HK-2 (cell line): ENCODE data around the gene TP53BP2.
"Not testable (repeated sequence)": the region's sequence is repeated elsewhere in the genome, so short reads cannot be mapped to it uniquely, and the experiment has no call there.

Experiments
- DNase-seq: peaks from one replicate; pipeline ENCODE4 v3.0.0-alpha.2; 2018; ENCODE audit not compliant: unreplicated experiment

Gene TP53BP2

DNA sequence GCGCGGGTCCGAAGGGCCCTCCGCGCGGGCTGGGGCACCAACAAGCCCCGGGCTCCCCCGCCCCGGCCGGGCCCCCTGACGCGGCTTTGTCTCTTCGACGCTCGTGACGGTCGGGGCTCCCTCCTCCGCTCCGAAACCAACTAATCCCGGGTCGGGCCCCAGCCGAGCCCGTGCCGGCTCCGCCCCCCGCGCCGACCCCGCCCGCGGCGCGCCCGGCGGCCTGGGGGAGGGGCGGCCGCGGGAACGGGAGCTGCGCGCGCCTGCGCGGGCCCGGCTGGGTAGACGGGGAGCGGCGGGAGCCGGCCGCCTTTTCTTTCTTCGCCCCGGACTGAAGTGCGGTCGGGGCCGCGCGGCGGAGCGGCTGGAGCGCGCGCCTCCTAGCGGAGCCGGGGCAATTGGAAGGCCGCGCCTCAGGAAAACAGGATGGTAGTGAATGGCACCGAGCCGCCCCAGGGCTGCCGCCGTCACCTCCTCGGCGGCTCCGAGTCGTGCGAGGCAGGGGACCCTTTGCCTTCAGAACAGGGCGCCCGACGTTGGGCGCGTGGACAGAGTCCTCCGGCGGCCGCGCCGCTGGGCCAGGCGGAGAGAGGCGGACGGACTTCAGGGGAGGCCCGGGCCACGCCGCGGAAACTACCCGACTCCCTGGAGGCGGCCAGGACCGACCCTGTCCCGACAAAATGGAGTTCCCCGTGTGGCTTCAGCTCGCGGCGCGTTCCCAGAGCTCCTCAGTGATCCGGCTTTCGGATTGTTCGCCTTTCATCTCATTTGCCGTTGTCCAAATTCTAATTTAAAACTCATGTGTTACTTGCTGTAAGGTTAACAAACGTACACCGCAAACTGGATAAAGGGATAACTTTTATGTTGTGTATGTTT lies at the start of gene TP53BP2:
Gene TP53BP2, minus strand, starts transcription at position 138 of the 873 bp plus-strand sequence. CDS start 267 bp downstream, outside the sequence.
- DNase-seq = peak; percentile 95

GRCh38 chr1:223890494-223890893 lies 44.7 kb upstream of the TP53BP2 start:
- not testable (repeated sequence) for DNase-seq

DNA sequence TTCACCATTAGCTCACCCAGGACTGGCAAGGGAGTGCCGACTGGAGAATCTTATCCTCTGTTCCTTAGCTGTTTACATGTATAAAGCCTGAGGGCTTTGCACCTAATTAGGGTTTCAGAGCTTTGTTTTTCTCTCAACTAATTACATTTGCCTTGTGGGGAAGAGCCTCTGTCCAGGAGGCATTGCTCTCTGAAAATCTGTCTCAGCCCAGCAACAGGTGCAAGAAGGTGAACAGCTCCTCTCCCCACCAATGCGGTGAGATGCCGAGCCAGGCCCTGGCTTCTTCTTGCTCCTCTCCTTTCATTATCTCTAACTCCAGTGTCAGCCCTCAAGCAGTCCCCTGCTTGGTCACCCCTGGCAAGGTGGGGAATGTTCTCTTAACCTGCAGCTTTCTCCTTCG lies 43.6 kb upstream of the TP53BP2 start:
- DNase-seq = not testable (repeated sequence)

- DNase-seq = peak; percentile 94
These were observed 42.1 kb upstream of the TP53BP2 start for GRCh38 chr1:223887747-223888418.

- no peak for DNase-seq
These were observed 40.8 kb upstream of the TP53BP2 start for GRCh38 chr1:223886516-223886921.

DNA sequence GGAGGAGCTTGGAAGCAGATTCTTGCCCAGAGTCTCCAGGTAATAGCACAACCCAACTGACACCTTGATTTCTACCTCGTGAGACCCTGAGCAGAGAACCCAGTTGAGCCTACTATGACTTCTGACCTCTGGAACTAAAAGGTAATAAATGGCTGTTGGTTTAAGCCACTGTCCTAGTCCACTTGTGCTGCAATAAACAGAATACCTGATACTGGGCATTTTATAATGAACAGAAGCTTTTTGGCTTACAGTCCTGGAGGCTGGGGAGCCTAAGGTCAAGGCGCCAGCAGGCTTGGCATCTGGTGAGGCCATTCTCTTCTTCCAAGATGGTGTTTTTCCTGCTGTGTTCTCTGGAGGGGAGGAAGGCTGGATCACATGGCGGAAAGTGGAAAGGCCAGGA lies 39.9 kb upstream of the TP53BP2 start:
- DNase-seq = no peak

- no peak for DNase-seq
These were observed 33.0 kb upstream of the TP53BP2 start for GRCh38 chr1:223878598-223879325.

DNA sequence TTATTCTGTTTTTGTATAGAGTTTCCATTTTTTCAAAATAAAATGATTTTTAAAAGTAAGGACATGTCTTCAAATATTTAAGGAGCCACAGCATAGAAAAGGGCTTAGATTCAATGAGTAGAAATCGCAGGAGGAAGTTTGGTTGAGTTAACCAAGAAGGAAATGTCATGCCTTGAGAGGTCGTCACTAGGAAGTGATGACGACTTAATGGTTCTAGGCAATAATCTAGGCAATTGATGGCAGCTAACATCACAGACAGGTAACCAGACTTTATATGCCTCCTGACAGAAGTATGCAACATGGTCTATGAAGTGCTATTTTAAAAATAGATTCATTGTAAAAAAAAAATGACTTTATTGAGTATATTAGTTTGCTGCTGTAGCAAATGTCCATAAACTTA lies 32.1 kb upstream of the TP53BP2 start:
- DNase-seq = no peak

DNA sequence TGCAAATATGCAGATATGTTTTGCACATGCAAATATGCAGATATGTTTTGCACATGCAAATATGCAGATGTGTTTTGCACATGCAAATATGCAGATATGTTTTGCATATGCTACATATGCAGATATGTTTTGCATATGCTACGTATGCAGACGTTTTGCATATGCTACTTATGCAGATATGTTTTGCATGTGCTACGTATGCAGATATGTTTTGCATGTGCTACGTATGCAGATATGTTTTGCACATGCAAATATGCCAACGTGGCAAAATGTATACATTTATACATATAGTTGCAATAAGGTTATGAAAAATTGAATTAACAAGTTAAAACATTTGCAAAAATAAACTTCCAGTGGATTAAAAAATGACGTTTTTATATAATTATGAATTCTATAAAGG lies 30.8 kb upstream of the TP53BP2 start:
- no peak for DNase-seq

DNA sequence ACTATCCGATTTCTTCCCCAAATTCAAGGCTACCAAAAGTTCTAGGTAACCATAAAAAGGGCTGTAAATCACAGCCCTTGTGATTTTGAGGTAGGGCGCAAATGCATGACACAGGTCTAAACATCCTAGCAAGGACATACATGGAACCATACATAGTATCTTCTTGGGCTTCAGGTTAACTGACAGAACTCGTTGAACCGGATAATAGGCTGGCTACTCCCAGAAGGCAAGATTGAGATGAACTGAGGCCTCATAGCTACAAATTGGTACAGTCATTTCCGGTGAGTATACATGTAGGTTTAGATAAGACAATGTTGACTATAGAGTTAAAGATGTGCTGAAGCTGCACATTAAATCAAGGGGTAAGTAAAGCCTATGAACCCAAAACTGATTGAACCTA lies 27.3 kb upstream of the TP53BP2 start:
- no peak for DNase-seq

- no peak for DNase-seq
These were observed 26.7 kb upstream of the TP53BP2 start for GRCh38 chr1:223872308-223872901.

DNA sequence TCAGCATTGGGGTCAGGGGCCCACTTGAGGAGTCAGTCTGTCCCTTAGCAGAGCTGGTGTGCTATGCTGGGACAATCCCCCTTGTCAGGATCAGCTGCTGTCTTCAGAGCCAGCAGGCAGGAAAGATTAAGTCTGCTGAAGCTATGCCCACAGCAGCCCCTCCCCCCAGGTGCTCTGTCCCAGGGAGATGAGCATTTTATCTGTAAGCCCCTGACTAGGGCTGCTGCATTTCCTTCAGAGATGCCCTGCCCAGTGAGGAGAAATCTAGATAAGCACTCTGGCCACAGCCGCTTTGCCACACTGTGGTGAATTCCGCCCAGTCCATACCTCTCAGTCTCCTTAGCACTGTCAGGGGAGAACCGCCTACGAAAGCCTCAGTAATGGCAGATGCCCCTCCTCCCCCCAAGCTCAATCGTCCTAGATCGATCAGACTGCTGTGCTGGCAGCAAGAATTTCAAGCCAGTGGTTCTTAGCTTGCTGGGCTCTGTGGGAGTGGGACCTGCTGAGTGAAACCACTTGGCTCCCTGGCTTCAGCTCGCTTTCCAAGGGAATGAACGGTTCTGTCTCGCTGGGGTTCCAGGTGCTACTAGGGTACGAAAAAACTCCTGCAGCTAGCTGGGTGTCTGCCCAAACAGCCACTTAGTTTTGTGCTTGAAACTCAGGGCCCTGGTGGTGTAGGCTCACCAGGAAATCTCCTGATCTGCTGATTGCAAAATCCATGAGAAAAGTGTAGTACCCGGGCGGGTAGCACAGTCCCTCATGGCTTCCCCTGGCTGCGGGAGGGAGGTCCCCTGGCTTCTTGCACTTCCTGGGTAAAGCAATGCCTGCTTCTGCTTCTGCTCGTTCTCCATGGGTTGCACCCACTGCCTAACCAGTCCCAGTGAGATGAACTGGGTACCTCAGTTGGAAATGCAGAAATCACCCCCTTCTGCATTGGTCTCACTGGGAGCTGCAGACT lies 25.1 kb upstream of the TP53BP2 start:
- DNase-seq = no peak

DNA sequence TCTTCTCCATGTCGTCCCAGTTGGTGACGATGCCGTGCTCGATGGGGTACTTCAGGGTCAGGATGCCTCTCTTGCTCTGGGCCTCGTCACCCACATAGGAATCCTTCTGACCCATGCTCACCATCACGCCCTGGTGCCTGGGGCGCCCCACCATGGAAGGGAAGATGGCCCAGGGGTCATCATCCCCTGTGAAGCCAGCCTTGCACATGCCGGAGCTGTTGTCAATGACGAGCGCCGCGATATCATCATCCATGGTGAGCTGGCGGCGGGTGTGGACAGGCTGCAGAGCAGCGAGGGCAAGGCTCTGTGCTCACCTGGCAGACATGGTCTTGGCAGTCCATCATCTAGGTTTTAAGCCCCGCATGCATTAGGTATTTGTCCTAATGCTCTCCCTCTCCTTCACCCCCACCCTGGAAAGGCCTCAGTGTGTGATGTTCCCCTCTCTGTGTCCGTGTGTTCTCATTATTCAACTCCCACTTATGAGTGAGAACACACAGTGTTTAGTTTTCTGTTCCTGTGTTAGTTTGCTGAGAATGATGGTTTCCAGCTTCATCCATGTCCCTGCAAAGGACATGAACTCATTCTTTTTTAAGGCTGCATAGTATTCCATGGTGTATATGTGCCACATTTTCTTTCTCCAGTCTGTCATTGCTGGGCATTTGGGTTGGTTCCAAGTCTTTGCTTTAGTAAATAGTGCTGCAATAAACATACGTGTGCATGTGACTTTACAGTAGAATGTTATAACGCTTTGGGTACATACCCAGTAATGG lies 19.0 kb upstream of the TP53BP2 start:
- not testable (repeated sequence) for DNase-seq

DNA sequence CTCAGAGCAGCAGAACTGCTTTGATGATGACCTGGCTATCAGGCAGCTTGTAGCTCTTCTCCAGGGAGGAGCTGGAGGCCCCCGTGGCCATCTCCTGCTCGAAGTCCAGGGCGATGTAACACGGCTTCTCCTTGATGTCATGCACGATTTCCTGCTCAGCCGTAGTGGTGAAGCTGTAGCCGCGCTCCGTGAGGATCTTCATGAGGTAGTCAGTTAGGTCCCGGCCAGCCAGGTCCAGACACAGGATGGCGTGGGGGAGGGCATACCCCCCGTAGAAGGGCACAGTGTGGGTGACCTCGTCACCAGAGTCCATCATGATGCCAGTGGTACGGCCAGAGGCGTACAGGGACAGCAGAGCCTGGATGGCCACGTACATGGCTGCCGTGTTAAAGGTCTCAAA lies 18.3 kb upstream of the TP53BP2 start:
- DNase-seq = no peak

- DNase-seq = no peak
These were observed 16.2 kb upstream of the TP53BP2 start for GRCh38 chr1:223861904-223862303.

GRCh38 chr1:223860051-223860622 lies 14.4 kb upstream of the TP53BP2 start:
- no peak for DNase-seq

- no peak for DNase-seq
These were observed 13.3 kb upstream of the TP53BP2 start for GRCh38 chr1:223859058-223859457.

DNA sequence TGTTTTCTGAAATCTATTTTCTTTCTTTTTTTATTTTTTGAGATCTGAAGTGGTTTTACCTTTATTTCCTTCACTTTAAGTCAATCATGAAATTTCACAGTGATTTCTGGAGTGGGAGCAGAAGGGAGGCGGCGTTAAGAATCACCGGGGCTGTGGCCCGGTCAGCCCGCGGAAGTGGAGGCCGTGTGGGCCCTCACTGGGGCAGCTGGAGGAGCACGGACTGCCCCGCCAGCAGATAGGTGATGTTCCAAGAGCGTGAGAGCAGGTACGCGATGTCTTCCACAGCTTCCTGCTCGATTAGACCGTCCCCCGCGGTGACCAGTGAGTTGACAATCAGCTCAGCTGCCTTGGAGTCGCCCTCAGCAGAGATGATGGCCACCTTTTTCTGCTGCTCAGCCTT lies 10.6 kb upstream of the TP53BP2 start:
- no peak for DNase-seq

DNA sequence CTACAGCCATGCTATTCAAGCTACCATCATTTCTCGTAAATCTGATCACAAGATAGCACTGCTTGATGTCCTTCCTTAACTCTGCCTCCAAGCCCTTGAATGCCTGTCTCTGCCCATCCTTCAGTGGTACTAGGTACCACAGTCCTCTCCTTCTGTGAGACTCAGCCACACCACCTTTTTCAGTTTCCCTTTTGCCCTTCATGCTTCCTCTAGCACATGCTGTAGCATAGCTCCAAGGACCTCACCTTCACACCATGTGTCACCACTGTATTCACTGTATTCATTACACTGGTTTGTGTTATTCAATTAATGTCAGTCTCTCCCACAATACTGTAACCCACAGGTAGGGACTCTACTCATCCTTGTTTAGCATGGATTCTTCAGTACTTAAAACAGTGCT lies 8.0 kb upstream of the TP53BP2 start:
- no peak for DNase-seq

- DNase-seq = no peak
These were observed 7.5 kb upstream of the TP53BP2 start for GRCh38 chr1:223853275-223853674.
